Endodermal cell (in vitro differentiated cells): ENCODE results near the gene FBXL4. TPM values are rescaled to one million over a fixed set of nuclear protein-coding genes. Genes with fewer than 3 reads are reported as not detected.

Source experiments
- DNase-seq: peaks from one replicate; pipeline ENCODE4 v3.0.0-alpha.2; 2017
- H3K27ac ChIP-seq: 2 replicates; pipeline ENCODE4 v1.5.1; 2013; ENCODE audit warnings: mild to moderate bottlenecking, low read depth, low read length, moderate library complexity
- H3K27me3 ChIP-seq: 2 replicates; pipeline ENCODE4 v1.6.1; 2013; ENCODE audit warnings: mild to moderate bottlenecking, low read length, moderate library complexity; ENCODE audit not compliant: insufficient read depth, control insufficient read depth, poor library complexity, severe bottlenecking
- H3K36me3 ChIP-seq: 2 replicates; pipeline ENCODE4 v1.7.0; 2013; ENCODE audit warnings: mild to moderate bottlenecking, low read length, moderate library complexity; ENCODE audit not compliant: control insufficient read depth, insufficient read depth
- H3K4me1 ChIP-seq: one replicate; pipeline ENCODE4 v1.7.0; 2013; ENCODE audit warnings: low read length; ENCODE audit not compliant: control insufficient read depth, insufficient read depth
- H3K4me3 ChIP-seq: 2 replicates; pipeline ENCODE4 v1.5.1; 2013; ENCODE audit warnings: mild to moderate bottlenecking, low read length, moderate library complexity
- H3K9ac ChIP-seq: 2 replicates; pipeline ENCODE4 v1.6.1; 2013; ENCODE audit warnings: mild to moderate bottlenecking, low read length, moderate library complexity; ENCODE audit not compliant: poor library complexity, severe bottlenecking; ENCODE audit errors: extremely low read depth
- H3K9me3 ChIP-seq: 2 replicates; pipeline ENCODE4 v1.6.1; 2013; ENCODE audit warnings: mild to moderate bottlenecking, low read length, moderate library complexity; ENCODE audit not compliant: control insufficient read depth
- H3K27ac Mint-ChIP-seq: 2 replicates; pipeline ENCODE4 v1.8.0; 2020; ENCODE audit warnings: mixed read lengths
- H3K27me3 Mint-ChIP-seq: 2 replicates; pipeline ENCODE4 v1.8.0; 2021; ENCODE audit warnings: mild to moderate bottlenecking, mixed read lengths; ENCODE audit not compliant: insufficient read depth
- H3K36me3 Mint-ChIP-seq: 2 replicates; pipeline ENCODE4 v1.8.0; 2020; ENCODE audit warnings: low read depth, mixed read lengths
- H3K4me1 Mint-ChIP-seq: 2 replicates; pipeline ENCODE4 v1.8.0; 2020; ENCODE audit warnings: mixed read lengths
- H3K4me3 Mint-ChIP-seq: 2 replicates; pipeline ENCODE4 v1.8.0; 2020; ENCODE audit warnings: mild to moderate bottlenecking, moderate library complexity, mixed read lengths
- H3K9me3 Mint-ChIP-seq: 2 replicates; pipeline ENCODE4 v1.8.0; 2020; ENCODE audit warnings: mild to moderate bottlenecking, mixed read lengths
- WGBS, 2 experiments: methylation state at CpG; one replicate each; pipeline versions ENCODE4 v1.1.5 to v1.1.7; 2013; ENCODE audit warnings: missing lambda C conversion rate in 2 of 2, mixed read lengths in 1 of 2; ENCODE audit not compliant: insufficient coverage in 1 of 2, insufficient read length in 1 of 2; 5-methylcytosine and 5-hydroxymethylcytosine counted together
- total RNA-seq, 2 donors: library from RNA; stranded (reverse); fragmentation: NEBNext Ultra II Directional in 1 of 2; extraction: Animal tissue kit (Norgen Biotek cat#: 25700) in 1 of 2; gene quantifications; 2 replicates in 1 of 2; 3 replicates in 1 of 2; pipeline ENCODE4 v1.2.1, GENCODE V29; 2021
- TF ChIP-seq, protein P1 (sequence below): fragments of 200-600 bp; sonication (generic); conservative IDR thresholded peaks from 2 replicates; pipeline ENCODE4 v1.5.0; 2021; ENCODE audit warnings: antibody characterized with exemption, mild to moderate bottlenecking

FBXL4 gene
- total RNA-seq, 2 donors from 2014 or later, result 14.1 to 17.4 TPM

DNA sequence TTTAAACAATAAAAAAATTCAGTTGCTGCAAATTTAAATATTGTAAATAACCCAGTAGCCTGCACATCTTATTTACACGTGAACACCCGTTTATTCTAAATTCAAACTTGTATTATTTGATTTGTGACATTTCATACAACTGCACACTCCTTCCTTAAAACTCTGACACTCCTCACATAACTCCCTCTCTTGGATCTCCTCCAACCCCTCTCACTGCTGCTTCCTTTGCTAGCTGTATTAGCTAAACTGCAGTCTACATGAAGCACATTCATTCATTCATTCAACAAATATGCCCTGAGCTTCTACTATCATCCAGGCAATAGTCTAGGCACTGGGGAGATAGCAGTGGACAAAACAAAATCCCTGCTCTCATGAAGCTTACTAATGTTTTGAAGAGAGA, 47.0 kb downstream of the FBXL4 start:
- 100% methylated on average over 2 of the region's 2 CpGs for WGBS, 2 experiments
- H3K4me1 ChIP-seq, result no peaks in the 10 kb centered on the region
- no peaks in the 10 kb centered on the region for H3K27me3 ChIP-seq
- peaks cover 11% of the 10 kb centered on the region for H3K9me3 ChIP-seq
- Mint-ChIP-seq H3K4me1 (peaks cover 6% of the 10 kb centered on the region), H3K9me3 (peaks cover 4% of the 10 kb centered on the region), H3K27me3 (no peaks in the 10 kb centered on the region), H3K36me3 (peaks cover 21% of the 10 kb centered on the region), H3K4me3 (no peak overlapping the region), H3K27ac (no peak overlapping the region)
- TF ChIP-seq, protein P1, sequence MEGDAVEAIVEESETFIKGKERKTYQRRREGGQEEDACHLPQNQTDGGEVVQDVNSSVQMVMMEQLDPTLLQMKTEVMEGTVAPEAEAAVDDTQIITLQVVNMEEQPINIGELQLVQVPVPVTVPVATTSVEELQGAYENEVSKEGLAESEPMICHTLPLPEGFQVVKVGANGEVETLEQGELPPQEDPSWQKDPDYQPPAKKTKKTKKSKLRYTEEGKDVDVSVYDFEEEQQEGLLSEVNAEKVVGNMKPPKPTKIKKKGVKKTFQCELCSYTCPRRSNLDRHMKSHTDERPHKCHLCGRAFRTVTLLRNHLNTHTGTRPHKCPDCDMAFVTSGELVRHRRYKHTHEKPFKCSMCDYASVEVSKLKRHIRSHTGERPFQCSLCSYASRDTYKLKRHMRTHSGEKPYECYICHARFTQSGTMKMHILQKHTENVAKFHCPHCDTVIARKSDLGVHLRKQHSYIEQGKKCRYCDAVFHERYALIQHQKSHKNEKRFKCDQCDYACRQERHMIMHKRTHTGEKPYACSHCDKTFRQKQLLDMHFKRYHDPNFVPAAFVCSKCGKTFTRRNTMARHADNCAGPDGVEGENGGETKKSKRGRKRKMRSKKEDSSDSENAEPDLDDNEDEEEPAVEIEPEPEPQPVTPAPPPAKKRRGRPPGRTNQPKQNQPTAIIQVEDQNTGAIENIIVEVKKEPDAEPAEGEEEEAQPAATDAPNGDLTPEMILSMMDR, result no peak
- peaks cover 26% of the 10 kb centered on the region for H3K36me3 ChIP-seq
- no peak overlapping the region for H3K27ac ChIP-seq
- H3K4me3 ChIP-seq, result no peak overlapping the region
- H3K9ac ChIP-seq, result no peak overlapping the region
- no peak for DNase-seq

DNA sequence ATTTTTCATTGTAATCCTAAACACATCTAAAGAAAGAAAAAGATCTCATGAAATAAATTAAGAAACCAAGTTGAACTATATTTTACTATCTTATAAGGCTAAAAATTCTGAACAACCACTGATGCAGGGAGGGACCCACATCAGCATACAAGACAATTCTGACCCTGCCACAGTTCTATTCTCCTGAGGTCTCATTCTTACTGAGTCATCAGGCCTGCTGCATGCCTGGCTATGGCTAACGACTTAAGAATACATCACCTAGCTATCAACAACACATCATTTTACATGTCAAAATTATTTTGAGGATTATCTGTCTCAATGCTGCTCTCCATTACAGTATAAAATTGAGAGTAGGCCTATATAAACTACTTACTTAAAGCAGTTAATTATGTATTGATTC, 52.9 kb downstream of the FBXL4 start:
- no peak overlapping the region for H3K4me3 Mint-ChIP-seq
- DNase-seq, result no peak
- WGBS, 2 experiments, result 83% methylated on average over 1 of the region's 1 CpG; no CpG with 5 or more reads in 1 of the 2 experiments
- H3K27me3 ChIP-seq, result no peaks in the 10 kb centered on the region
- TF ChIP-seq, protein P1, result no peak
- H3K27me3 Mint-ChIP-seq, result no peaks in the 10 kb centered on the region
- no peak overlapping the region for H3K27ac Mint-ChIP-seq
- peaks cover 4% of the 10 kb centered on the region for H3K9me3 Mint-ChIP-seq
- H3K4me3 ChIP-seq, result no peak overlapping the region
- no peak overlapping the region for H3K9ac ChIP-seq
- peaks cover 11% of the 10 kb centered on the region for H3K9me3 ChIP-seq
- H3K4me1 Mint-ChIP-seq, result peaks cover 10% of the 10 kb centered on the region
- peaks cover 31% of the 10 kb centered on the region for H3K36me3 Mint-ChIP-seq
- H3K36me3 ChIP-seq, result peaks cover 15% of the 10 kb centered on the region
- no peak overlapping the region for H3K27ac ChIP-seq
- no peaks in the 10 kb centered on the region for H3K4me1 ChIP-seq

DNA sequence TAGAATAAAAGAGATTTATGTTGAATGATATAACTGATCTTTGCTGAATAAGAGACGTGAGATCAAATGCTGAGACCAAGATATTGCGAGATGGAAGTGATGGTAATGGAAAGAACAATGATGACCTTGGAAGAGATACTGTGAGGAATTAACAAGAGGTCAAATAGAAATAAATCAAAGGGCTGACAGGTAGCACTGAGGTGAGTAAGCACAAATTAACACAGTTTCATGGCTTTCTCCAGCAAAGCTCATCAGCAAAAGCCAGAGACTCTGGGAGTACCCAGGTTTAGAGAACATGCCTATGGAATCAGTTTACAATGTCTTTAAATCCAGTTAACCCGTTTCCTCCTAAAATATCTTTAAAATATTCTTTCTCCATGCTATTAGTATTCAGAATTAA, 60.1 kb downstream of the FBXL4 start:
- Histone ChIP-seq H3K9ac (no peak overlapping the region), H3K9me3 (no peaks in the 10 kb centered on the region), H3K4me1 (no peaks in the 10 kb centered on the region), H3K27ac (no peak overlapping the region), H3K36me3 (no peaks in the 10 kb centered on the region), H3K27me3 (no peaks in the 10 kb centered on the region), H3K4me3 (no peak overlapping the region)
- DNase-seq, result no peak
- no peaks in the 10 kb centered on the region for H3K4me1 Mint-ChIP-seq
- 84 to 100% methylated on average over 2 to 3 of the region's 3 CpGs for WGBS, 2 experiments
- H3K4me3 Mint-ChIP-seq, result no peak overlapping the region
- H3K36me3 Mint-ChIP-seq, result peaks cover 24% of the 10 kb centered on the region
- H3K9me3 Mint-ChIP-seq, result no peaks in the 10 kb centered on the region
- H3K27me3 Mint-ChIP-seq, result no peaks in the 10 kb centered on the region
- TF ChIP-seq, protein P1, result no peak
- no peak overlapping the region for H3K27ac Mint-ChIP-seq
